Activated T-helper 17 cell treated with anti-CD3 and anti-CD28 coated beads, Interleukin-2, amount 50 U/mL, for 72 hours (primary cell): ENCODE data around the gene S100A7A. TPM values are rescaled to one million over a fixed set of nuclear protein-coding genes. Genes with fewer than 3 reads are reported as not detected.

Experiments used
- ATAC-seq: fragments of 150-1000 bp; cut with Tn5 transposase; replicated peaks from 2 replicates; pipeline ENCODE4 v1.10.0; 2021; ENCODE audit warnings: mild to moderate bottlenecking, moderate library complexity
- H3K27ac Mint-ChIP-seq: one replicate; pipeline ENCODE4 v1.8.0; 2022; ENCODE audit warnings: mixed read lengths
- H3K27me3 Mint-ChIP-seq: one replicate; pipeline ENCODE4 v1.8.0; 2022; ENCODE audit warnings: mixed read lengths
- H3K36me3 Mint-ChIP-seq: one replicate; pipeline ENCODE4 v1.8.0; 2022; ENCODE audit warnings: low read depth, mild to moderate bottlenecking, mixed read lengths
- H3K4me1 Mint-ChIP-seq: one replicate; pipeline ENCODE4 v1.8.0; 2022; ENCODE audit warnings: mixed read lengths
- H3K4me3 Mint-ChIP-seq: one replicate; pipeline ENCODE4 v1.8.0; 2022; ENCODE audit warnings: mild to moderate bottlenecking, mixed read lengths
- H3K9me3 Mint-ChIP-seq: one replicate; pipeline ENCODE4 v1.8.0; 2022; ENCODE audit warnings: mixed read lengths
- total RNA-seq, 2 donors: library from RNA; stranded (reverse); gene quantifications; one replicate each; pipeline ENCODE4 v1.2.3, GENCODE V29; 2022

The S100A7A gene
- total RNA-seq, 2 donors from 2014 or later, result not detected

DNA sequence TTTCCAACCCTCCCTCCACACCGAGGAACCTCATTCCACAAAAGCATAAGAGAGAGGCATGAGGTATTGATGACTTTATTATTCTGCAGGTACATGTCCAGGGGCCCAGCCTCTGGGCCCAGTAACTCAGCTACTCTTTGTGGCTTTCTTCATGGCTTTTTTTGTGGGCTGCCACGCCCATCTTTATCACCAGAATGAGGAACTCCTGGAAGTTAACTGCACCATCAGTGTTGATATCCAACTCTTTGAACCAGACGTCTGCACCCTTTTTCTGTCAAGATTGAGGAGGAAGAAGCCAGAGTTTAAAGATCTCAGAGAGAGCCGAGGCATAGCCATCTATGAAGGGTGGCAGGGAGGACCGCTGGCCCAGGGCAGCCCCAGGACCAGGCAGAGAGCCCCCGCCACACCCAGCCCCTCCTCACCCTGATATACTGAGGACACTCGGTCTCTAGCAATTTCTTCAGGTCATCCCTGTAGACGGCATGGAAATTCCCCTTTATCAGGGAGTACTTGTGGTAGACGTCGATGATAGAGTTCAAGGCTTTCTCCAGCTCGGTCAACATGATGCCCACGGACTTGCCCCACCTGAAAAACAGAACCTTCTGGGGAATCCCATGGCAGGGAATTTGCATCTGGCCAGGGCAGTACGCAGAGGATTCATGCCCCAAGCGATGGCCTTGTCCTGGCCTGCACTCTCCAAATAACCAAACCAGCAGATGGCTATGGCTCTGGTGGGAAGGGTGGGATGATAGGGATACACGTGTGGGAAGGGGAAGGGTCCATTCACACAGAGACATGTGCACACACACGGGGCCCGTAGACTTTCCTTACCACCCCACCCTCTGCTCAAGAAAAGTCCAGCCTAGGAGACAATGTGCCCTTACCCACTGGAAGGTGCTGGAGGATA lies 26.1 kb upstream of the S100A7A start:
- no peak for ATAC-seq
- Mint-ChIP-seq H3K4me1 (no peaks in the 10 kb centered on the region), H3K27me3 (peaks cover 15% of the 10 kb centered on the region), H3K36me3 (no peaks in the 10 kb centered on the region), H3K27ac (no peak overlapping the region), H3K4me3 (no peak overlapping the region), H3K9me3 (no peaks in the 10 kb centered on the region)

DNA sequence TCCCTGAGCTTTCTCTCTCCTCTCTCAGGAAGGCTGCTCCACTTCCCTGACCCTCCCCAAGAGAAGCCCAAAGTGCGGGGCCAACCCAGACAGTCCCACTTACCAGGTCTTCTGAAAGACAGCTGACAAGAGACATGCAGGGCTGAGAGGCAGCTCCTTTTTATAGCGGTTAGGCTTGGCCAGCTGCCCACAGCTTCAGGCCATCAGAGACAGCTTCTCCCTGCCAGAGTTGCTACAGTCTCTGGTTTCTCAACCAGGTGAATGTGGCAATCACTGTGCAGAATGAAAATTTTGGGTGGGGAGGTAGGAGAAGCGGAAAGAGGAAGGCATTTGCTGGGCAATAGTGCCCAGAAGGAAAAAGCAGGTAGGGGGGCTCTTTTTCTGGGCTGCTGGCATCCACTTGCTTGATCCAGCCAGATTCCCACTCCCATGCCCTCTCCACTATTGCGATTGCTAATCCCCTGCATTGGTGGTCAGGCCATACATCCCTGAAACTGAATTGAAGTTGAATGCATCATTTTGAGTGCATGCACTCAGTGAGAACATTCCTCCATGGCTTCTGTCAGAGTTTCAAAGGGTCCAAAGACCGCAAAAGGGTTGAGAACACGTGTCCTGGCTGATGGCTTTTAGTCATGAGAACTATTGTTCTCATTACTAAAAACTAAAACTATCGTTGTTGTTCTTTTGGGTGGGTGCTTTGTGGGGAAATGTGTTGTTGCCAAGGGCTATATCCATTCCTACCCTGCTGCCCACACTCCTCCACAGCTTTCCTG lies 25.2 kb upstream of the S100A7A start, which contains the start of gene S100A8:
S100A8 (minus strand) TSS at position 136 of the 773 bp plus-strand sequence. CDS start 538 bp downstream, outside the sequence.
- Mint-ChIP-seq H3K27ac (no peak within 1 kb of the TSS), H3K27me3 (peaks cover 22% of the 10 kb centered on the region), H3K4me3 (no peak within 1 kb of the TSS), H3K4me1 (no peaks in the 10 kb centered on the region), H3K36me3 (no peaks in the 10 kb centered on the region), H3K9me3 (no peaks in the 10 kb centered on the region)
- ATAC-seq, result no peak

- no peak overlapping the region for H3K4me3 Mint-ChIP-seq
- no peak for ATAC-seq
- peaks cover 22% of the 10 kb centered on the region for H3K27me3 Mint-ChIP-seq
- no peak overlapping the region for H3K27ac Mint-ChIP-seq
- H3K36me3 Mint-ChIP-seq, result no peaks in the 10 kb centered on the region
- no peaks in the 10 kb centered on the region for H3K4me1 Mint-ChIP-seq
- no peaks in the 10 kb centered on the region for H3K9me3 Mint-ChIP-seq
These were observed 24.1 kb upstream of the S100A7A start for GRCh38 chr1:153392258-153392657.

- no peak for ATAC-seq
- Mint-ChIP-seq H3K4me3 (no peak overlapping the region), H3K4me1 (no peaks in the 10 kb centered on the region), H3K27me3 (peaks cover 22% of the 10 kb centered on the region), H3K36me3 (no peaks in the 10 kb centered on the region), H3K27ac (no peak overlapping the region), H3K9me3 (no peaks in the 10 kb centered on the region)
These were observed 23.5 kb upstream of the S100A7A start for GRCh38 chr1:153392822-153393221.

GRCh38 chr1:153393926-153394325 lies 22.4 kb upstream of the S100A7A start:
- H3K4me1 Mint-ChIP-seq, result no peaks in the 10 kb centered on the region
- H3K36me3 Mint-ChIP-seq, result no peaks in the 10 kb centered on the region
- peaks cover 22% of the 10 kb centered on the region for H3K27me3 Mint-ChIP-seq
- H3K27ac Mint-ChIP-seq, result no peak overlapping the region
- ATAC-seq, result no peak
- H3K9me3 Mint-ChIP-seq, result no peaks in the 10 kb centered on the region
- no peak overlapping the region for H3K4me3 Mint-ChIP-seq

- no peak for ATAC-seq
- Mint-ChIP-seq H3K36me3 (no peaks in the 10 kb centered on the region), H3K27me3 (peaks cover 18% of the 10 kb centered on the region), H3K4me3 (no peak overlapping the region), H3K27ac (no peak overlapping the region), H3K9me3 (no peaks in the 10 kb centered on the region), H3K4me1 (no peaks in the 10 kb centered on the region)
These were observed 21.9 kb upstream of the S100A7A start for GRCh38 chr1:153394391-153394790.

GRCh38 chr1:153395136-153395685 lies 21.1 kb upstream of the S100A7A start:
- no peaks in the 10 kb centered on the region for H3K36me3 Mint-ChIP-seq
- H3K27ac Mint-ChIP-seq, result no peak overlapping the region
- H3K4me1 Mint-ChIP-seq, result no peaks in the 10 kb centered on the region
- H3K27me3 Mint-ChIP-seq, result peaks cover 15% of the 10 kb centered on the region
- no peaks in the 10 kb centered on the region for H3K9me3 Mint-ChIP-seq
- ATAC-seq, result no peak
- H3K4me3 Mint-ChIP-seq, result no peak overlapping the region

DNA sequence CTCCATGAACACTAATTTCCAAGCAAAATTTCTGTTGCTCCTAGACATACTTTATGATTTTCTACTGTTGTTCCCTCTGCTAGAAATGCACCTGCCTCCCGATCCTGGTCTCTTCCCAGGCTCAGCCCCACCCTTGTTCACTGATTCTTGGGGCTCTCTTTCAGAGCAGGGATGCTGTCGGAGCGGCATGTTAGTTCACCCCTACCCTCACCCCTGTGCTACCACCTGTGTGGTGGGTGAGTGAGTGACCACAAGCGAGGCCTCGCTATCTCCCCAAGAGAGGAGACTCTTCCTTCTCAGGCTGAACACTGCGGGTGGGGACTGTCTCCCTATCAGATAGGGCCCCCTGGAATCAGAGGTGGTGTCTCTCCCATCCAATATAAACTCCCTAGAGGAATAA lies 20.5 kb upstream of the S100A7A start:
- no peak for ATAC-seq
- Mint-ChIP-seq H3K36me3 (no peaks in the 10 kb centered on the region), H3K27ac (no peak overlapping the region), H3K4me3 (no peak overlapping the region), H3K4me1 (no peaks in the 10 kb centered on the region), H3K27me3 (peaks cover 15% of the 10 kb centered on the region), H3K9me3 (no peaks in the 10 kb centered on the region)

- Mint-ChIP-seq H3K27me3 (peaks cover 15% of the 10 kb centered on the region), H3K9me3 (no peaks in the 10 kb centered on the region), H3K36me3 (no peaks in the 10 kb centered on the region)
These were observed 19.9 kb upstream of the S100A7A start for GRCh38 chr1:153396461-153396860.

DNA sequence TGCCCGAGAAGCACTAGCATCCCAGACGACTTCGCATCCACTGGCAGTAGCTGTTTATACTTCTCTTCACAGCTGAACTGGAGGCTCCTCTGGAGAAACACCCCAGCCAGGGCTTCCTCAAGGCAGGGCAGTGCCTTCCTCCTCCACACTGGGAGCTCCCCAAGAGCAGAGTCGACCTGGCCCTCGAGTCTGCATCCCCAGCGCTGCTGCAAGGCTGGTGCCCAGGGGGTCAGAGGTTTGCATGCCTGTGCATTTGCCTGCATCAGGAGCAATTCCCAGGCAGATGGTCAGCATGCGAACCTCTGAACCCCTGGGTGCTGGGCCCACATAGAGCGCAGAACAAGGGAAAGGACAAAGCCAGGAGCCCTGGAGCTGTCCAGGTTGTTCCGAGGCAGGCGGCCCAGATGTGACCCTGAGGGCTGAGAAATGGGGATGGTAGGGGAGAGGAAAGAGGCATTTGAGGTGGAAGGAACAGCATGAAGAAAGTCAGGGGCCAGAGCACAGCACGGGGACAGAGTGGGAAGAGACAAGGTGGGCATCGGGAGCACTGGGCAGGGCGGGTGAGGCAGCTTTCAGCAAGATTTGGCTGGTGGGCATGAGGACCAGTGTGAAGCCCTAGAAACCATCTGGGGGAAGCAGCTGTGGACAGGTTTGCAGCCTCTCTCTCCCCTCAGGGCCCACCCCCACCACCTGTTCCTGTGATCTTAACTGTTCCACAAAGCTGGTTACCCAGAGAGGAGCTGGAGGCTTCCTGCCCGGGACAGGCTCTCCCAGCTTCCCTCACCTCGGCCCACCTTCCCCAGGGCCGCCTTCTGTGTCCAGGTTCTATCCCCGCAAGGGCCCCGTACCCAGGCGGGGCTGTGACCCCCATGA lies 19.0 kb upstream of the S100A7A start:
- H3K27ac Mint-ChIP-seq, result no peak overlapping the region
- H3K36me3 Mint-ChIP-seq, result no peaks in the 10 kb centered on the region
- H3K9me3 Mint-ChIP-seq, result no peaks in the 10 kb centered on the region
- ATAC-seq, result no peak
- no peak overlapping the region for H3K4me3 Mint-ChIP-seq
- H3K4me1 Mint-ChIP-seq, result no peaks in the 10 kb centered on the region
- peaks cover 15% of the 10 kb centered on the region for H3K27me3 Mint-ChIP-seq

More at GRCh38 chr1:153396461-153396860, 19.9 kb upstream of the S100A7A start:
- Mint-ChIP-seq H3K4me3 (no peak overlapping the region), H3K4me1 (no peaks in the 10 kb centered on the region), H3K27ac (no peak overlapping the region)
- no peak for ATAC-seq

GRCh38 chr1:153397924-153398651 lies 18.2 kb upstream of the S100A7A start:
- Mint-ChIP-seq H3K4me3 (no peak overlapping the region), H3K27ac (no peak overlapping the region), H3K9me3 (no peaks in the 10 kb centered on the region), H3K27me3 (peaks cover 13% of the 10 kb centered on the region), H3K4me1 (no peaks in the 10 kb centered on the region), H3K36me3 (no peaks in the 10 kb centered on the region)
- no peak for ATAC-seq

GRCh38 chr1:153399401-153400055 lies 16.8 kb upstream of the S100A7A start:
- Mint-ChIP-seq H3K4me3 (no peak overlapping the region), H3K9me3 (no peaks in the 10 kb centered on the region), H3K4me1 (peaks cover under 1% of the 10 kb centered on the region), H3K27me3 (peaks cover 9% of the 10 kb centered on the region), H3K27ac (no peak overlapping the region), H3K36me3 (no peaks in the 10 kb centered on the region)
- no peak for ATAC-seq

DNA sequence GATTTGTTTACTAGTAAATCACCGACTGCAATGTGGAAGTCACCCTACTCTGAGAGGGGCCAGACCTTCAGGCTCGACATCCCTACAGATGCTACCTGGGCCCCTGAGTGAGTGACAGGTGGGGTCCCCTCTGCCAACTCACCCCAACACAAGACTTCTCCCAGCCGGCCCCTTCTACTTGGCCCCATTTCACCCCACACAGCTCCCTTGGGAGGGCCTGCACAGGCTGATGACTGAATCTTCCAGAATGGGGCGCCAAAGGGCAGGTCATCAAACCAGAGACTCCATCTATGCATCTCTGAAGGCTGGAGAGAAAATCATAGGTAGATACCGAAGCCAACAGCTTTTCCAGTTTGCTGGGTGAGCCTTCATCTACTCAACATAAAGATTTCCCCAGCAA lies 16.1 kb upstream of the S100A7A start:
- ATAC-seq, result no peak
- Mint-ChIP-seq H3K4me3 (no peak overlapping the region), H3K36me3 (no peaks in the 10 kb centered on the region), H3K27ac (no peak overlapping the region), H3K9me3 (no peaks in the 10 kb centered on the region), H3K4me1 (peaks cover 3% of the 10 kb centered on the region), H3K27me3 (peaks cover 7% of the 10 kb centered on the region)
